HG03575 (cell line): Measurements from ENCODE around the gene BIN1.

Source experiments
- ATAC-seq: cut with Tn5 transposase; IDR thresholded peaks from one replicate; pipeline ENCODE4 v1.9.1; 2021; ENCODE audit not compliant: unreplicated experiment, insufficient number of reproducible peaks, low FRiP score; ENCODE audit errors: extremely low read depth

Gene BIN1

GRCh38 chr2:127106457-127106990, 430 bp downstream of the BIN1 start:
- no peak for ATAC-seq

- no peak for ATAC-seq
Observed at GRCh38 chr2:127105656-127106456, 1.1 kb downstream of the BIN1 start.

- no peak for ATAC-seq
Observed at GRCh38 chr2:127104881-127105655, 1.9 kb downstream of the BIN1 start.

- no peak for ATAC-seq
Observed at GRCh38 chr2:127104166-127104660, 2.7 kb downstream of the BIN1 start.

GRCh38 chr2:127103243-127104165, 3.5 kb downstream of the BIN1 start:
- ATAC-seq: no peak

- ATAC-seq: no peak
Observed at GRCh38 chr2:127102521-127103242, 4.3 kb downstream of the BIN1 start.

GRCh38 chr2:127101756-127102477, 5.0 kb downstream of the BIN1 start:
- ATAC-seq: no peak

- ATAC-seq: no peak
Observed at GRCh38 chr2:127101048-127101611, 5.8 kb downstream of the BIN1 start.

- no peak for ATAC-seq
Observed at GRCh38 chr2:127100251-127101047, 6.5 kb downstream of the BIN1 start.

GRCh38 chr2:127098711-127099110, 8.2 kb downstream of the BIN1 start:
- ATAC-seq: no peak

GRCh38 chr2:127097841-127098651, 8.9 kb downstream of the BIN1 start:
- no peak for ATAC-seq

GRCh38 chr2:127097471-127097765, 9.5 kb downstream of the BIN1 start:
- no peak for ATAC-seq

GRCh38 chr2:127096718-127097470, 10.1 kb downstream of the BIN1 start:
- no peak for ATAC-seq

GRCh38 chr2:127096280-127096679, 10.7 kb downstream of the BIN1 start:
- no peak for ATAC-seq

- no peak for ATAC-seq
Observed at GRCh38 chr2:127095784-127096183, 11.2 kb downstream of the BIN1 start.

- ATAC-seq: no peak
Observed at GRCh38 chr2:127095367-127095641, 11.7 kb downstream of the BIN1 start.
